Endothelial cell of umbilical vein (primary cell): ENCODE measurements around the gene GFOD1. TPM values are rescaled to one million over a fixed set of nuclear protein-coding genes. Genes with fewer than 3 reads are reported as not detected.

Source experiments
- BruUV-seq: library from RNA; stranded (reverse); fragments of 400-500 nt; replicated peaks from 2 replicates; lab custom pipeline; 2021; lab: Mats Ljungman, UMichigan
- CTCF ChIA-PET: fragments of 300-600, 350-600 bp; sonication (Branson Sonifier 250); formaldehyde crosslinking; loops from one replicate; lab custom pipeline; 2021; ENCODE audit warnings: antibody characterized with exemption, inconsistent platforms; lab: Charles Lee
- POLR2A ChIA-PET: fragments of 300-600, 350-600 bp; sonication (Branson Sonifier 250); formaldehyde crosslinking; loops from one replicate; lab custom pipeline; 2021; ENCODE audit warnings: antibody characterized with exemption, inconsistent platforms; lab: Charles Lee
- DNase-seq: peaks from one replicate; pipeline ENCODE4 v3.0.0-alpha.2; 2011; ENCODE audit warnings: low read depth, low spot score
- FAIRE-seq: peaks from 2 replicates; lab custom pipeline; 2011; peaks lifted over from hg19 to GRCh38; lab: Jason Lieb, UNC
- H2AFZ ChIP-seq: 2 replicates; pipeline ENCODE4 v1.6.0; 2012; ENCODE audit warnings: low read depth, low read length, control low read depth, inconsistent platforms
- H3K27ac ChIP-seq: 2 replicates; pipeline ENCODE4 v1.5.1; 2011; ENCODE audit warnings: low read depth, mild to moderate bottlenecking, control low read depth, low read length, moderate library complexity; ENCODE audit not compliant: insufficient read depth
- H3K27me3 ChIP-seq, 2 experiments: 2 replicates each; pipeline versions ENCODE4 v1.6.0 to v1.6.1; 2011; ENCODE audit warnings: low read length in 2 of 2, mixed read lengths in 1 of 2; ENCODE audit not compliant: control insufficient read depth in 2 of 2, insufficient read depth in 2 of 2
- H3K36me3 ChIP-seq, 2 experiments: 2 replicates in 1 of 2; 3 replicates in 1 of 2; pipeline ENCODE4 v1.5.1; 2011; ENCODE audit warnings: low read length in 2 of 2, mild to moderate bottlenecking in 1 of 2, moderate library complexity in 1 of 2; ENCODE audit not compliant: control insufficient read depth in 2 of 2, insufficient read depth in 2 of 2; ENCODE audit errors: extremely low read depth in 1 of 2
- H3K4me1 ChIP-seq: 3 replicates; pipeline ENCODE4 v1.5.1; 2011; ENCODE audit warnings: mild to moderate bottlenecking, low read length; ENCODE audit not compliant: control insufficient read depth, insufficient read depth; ENCODE audit errors: extremely low read depth
- H3K4me2 ChIP-seq: 2 replicates; pipeline ENCODE4 v1.6.1; 2011; ENCODE audit warnings: low read length, control low read depth, mixed read lengths; ENCODE audit not compliant: insufficient read depth
- H3K4me3 ChIP-seq, 3 experiments: fragments of 200-600 bp in 1 of 3; sonication (generic), shearing (Covaris generic) in 1 of 3; replicated peaks in 1 of 3; 2 replicates each; pipeline ENCODE4 v1.5.1; 2011 to 2016; ENCODE audit warnings: control low read depth in 3 of 3, low read length in 3 of 3, mild to moderate bottlenecking in 2 of 3, inconsistent platforms in 1 of 3, low read depth in 1 of 3, moderate library complexity in 1 of 3; ENCODE audit not compliant: insufficient read depth in 1 of 3
- H3K79me2 ChIP-seq: 2 replicates; pipeline ENCODE4 v1.6.0; 2012; ENCODE audit warnings: low read length, inconsistent platforms; ENCODE audit not compliant: control insufficient read depth, insufficient read depth
- H3K9ac ChIP-seq: replicated peaks from 2 replicates; pipeline ENCODE3; 2011; ENCODE audit warnings: low read length, control low read depth; ENCODE audit not compliant: insufficient read depth; ENCODE audit errors: extremely low read depth
- H3K9me1 ChIP-seq: replicated peaks from 3 replicates; pipeline ENCODE4 v1.6.0; 2011; ENCODE audit warnings: mild to moderate bottlenecking, low read length; ENCODE audit not compliant: control insufficient read depth, insufficient read depth; ENCODE audit errors: extremely low read depth
- H3K9me3 ChIP-seq: replicated peaks from 2 replicates; pipeline ENCODE4 v1.5.1; 2012; ENCODE audit warnings: low read length, inconsistent platforms; ENCODE audit not compliant: control insufficient read depth, insufficient read depth
- H4K20me1 ChIP-seq: replicated peaks from 2 replicates; pipeline ENCODE3; 2011; ENCODE audit warnings: mild to moderate bottlenecking, low read length; ENCODE audit not compliant: control insufficient read depth, insufficient read depth; ENCODE audit errors: extremely low read depth
- EZH2 ChIP-seq: IDR thresholded peaks from 2 replicates; pipeline ENCODE4 v1.6.1; 2012; ENCODE audit warnings: borderline replicate concordance, low read depth, mild to moderate bottlenecking, moderate library complexity, low read length, inconsistent platforms; ENCODE audit not compliant: severe bottlenecking
- FOS ChIP-seq: IDR thresholded peaks from 2 replicates; pipeline ENCODE4 v1.6.1; 2011; ENCODE audit warnings: mild to moderate bottlenecking, low read length, moderate library complexity, borderline replicate concordance; ENCODE audit not compliant: insufficient read depth
- GATA2 ChIP-seq: IDR thresholded peaks from 2 replicates; pipeline ENCODE4 v1.7.0; 2011; ENCODE audit warnings: low read depth, mild to moderate bottlenecking, moderate library complexity, mixed read lengths, low read length; ENCODE audit not compliant: insufficient read length, insufficient read depth
- JUN ChIP-seq: IDR thresholded peaks from 2 replicates; pipeline ENCODE4 v1.6.1; 2011; ENCODE audit warnings: borderline replicate concordance, low read depth; ENCODE audit not compliant: insufficient read length, insufficient read depth
- MYC ChIP-seq: IDR thresholded peaks from one replicate; pipeline ENCODE4 v1.6.1; 2011; ENCODE audit warnings: mild to moderate bottlenecking, low read depth, low read length
- POLR2A ChIP-seq: IDR thresholded peaks from 2 replicates; pipeline ENCODE4 v1.6.1; 2012; ENCODE audit warnings: low read depth, mild to moderate bottlenecking, control low read depth, low read length
- POLR2AphosphoS5 ChIP-seq: IDR thresholded peaks from 2 replicates; pipeline ENCODE4 v1.6.1; 2012; ENCODE audit warnings: low read depth, mild to moderate bottlenecking, control low read depth, low read length, moderate library complexity; ENCODE audit not compliant: insufficient read depth
- dilution Hi-C: fragments of 300-500 bp; cut with MboI; formaldehyde crosslinking; loops from one replicate; pipeline ENCODE4 v1.15.0; 2019; ENCODE audit warnings: low sequenced_read_pairs; ENCODE audit not compliant: extremely low pct_ligation_motif_present
- intact Hi-C: fragments of 100-400 bp; cut with micrococcal nuclease; formaldehyde crosslinking; loops from one replicate; pipeline ENCODE4 v1.10.0; 2022
- polyA plus RNA-seq, 4 experiments: library from polyadenylated mRNA; depleted of rRNA in 3 of 4; stranded (reverse) in 3 of 4; unstranded in 1 of 4; fragments of >200 nt; gene quantifications; 2 replicates each; pipeline versions ENCODE4 v1.2.1 to v1.2.3, GENCODE V29; 2011 to 2012; ENCODE audit warnings: missing spikeins in 1 of 4
- total RNA-seq: library from RNA; stranded (reverse); gene quantifications from 2 replicates; pipeline ENCODE4 v1.2.3, GENCODE V29; 2021
- TF ChIP-seq, protein P1 (sequence below), 2 donors: IDR thresholded peaks; 1 replicate in 1 of 2; 2 replicates in 1 of 2; pipeline ENCODE4 v1.5.1; 2011; ENCODE audit warnings: low read length in 2 of 2, mild to moderate bottlenecking in 2 of 2, moderate library complexity in 2 of 2, control low read depth in 1 of 2, inconsistent platforms in 1 of 2, low read depth in 1 of 2; ENCODE audit not compliant: insufficient read depth in 1 of 2; ENCODE audit errors: extremely low read depth in 1 of 2
- TF ChIP-seq, protein P2 (sequence below): IDR thresholded peaks from 2 replicates; pipeline ENCODE4 v1.6.1; 2011; ENCODE audit not compliant: insufficient read depth, insufficient read length

Gene GFOD1
- total and polyA plus RNA-seq, 2 donors (not counting 3 experiments of a cell fraction or from before 2014, with no cell fraction given), result 12.1 to 24.1 TPM

DNA sequence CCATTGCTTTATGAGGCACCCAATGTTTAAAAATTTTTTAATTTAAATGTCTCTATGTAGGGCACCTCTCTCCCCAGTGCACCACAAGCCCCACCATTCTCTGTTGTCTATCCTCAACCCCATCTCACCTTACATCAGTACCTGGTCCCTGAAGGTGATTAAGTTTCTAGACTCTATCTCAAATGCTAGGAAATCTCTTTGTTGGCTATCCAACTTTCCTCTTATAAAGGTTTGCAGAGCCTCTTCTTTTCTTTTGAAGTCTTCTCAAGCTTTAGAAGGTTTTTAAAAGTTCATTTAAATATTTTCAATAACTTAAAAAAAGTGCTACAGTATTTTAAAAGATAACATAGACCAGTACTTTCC is 82.5 kb downstream of the GFOD1 start:
- Histone ChIP-seq H3K4me3 (no peak overlapping the region), H3K27ac (peak overlapping the region; percentile 57), H3K9me3 (no peaks in the 10 kb centered on the region), H2AFZ (no peak overlapping the region), H3K27me3 (no peaks in the 10 kb centered on the region), H3K9ac (no peak overlapping the region), H3K4me1 (peaks cover 24% of the 10 kb centered on the region), H3K36me3 (no peaks in the 10 kb centered on the region), H4K20me1 (no peaks in the 10 kb centered on the region), H3K79me2 (no peaks in the 10 kb centered on the region), H3K9me1 (no peaks in the 10 kb centered on the region), H3K4me2 (peak overlapping the region; percentile 58)
- intact Hi-C loops (loop anchor here (1.0 kb wide), 2 partner anchors 10 to 17 kb away; no protein-coding TSS in a partner anchor), dilution Hi-C loops (no loop called here)
- TF ChIP-seq MYC (no peak), POLR2A (no peak), FOS (no peak), JUN (no peak), EZH2 (no peak), GATA2 (no peak), POLR2AphosphoS5 (no peak)
- TF ChIP-seq, protein P1, sequence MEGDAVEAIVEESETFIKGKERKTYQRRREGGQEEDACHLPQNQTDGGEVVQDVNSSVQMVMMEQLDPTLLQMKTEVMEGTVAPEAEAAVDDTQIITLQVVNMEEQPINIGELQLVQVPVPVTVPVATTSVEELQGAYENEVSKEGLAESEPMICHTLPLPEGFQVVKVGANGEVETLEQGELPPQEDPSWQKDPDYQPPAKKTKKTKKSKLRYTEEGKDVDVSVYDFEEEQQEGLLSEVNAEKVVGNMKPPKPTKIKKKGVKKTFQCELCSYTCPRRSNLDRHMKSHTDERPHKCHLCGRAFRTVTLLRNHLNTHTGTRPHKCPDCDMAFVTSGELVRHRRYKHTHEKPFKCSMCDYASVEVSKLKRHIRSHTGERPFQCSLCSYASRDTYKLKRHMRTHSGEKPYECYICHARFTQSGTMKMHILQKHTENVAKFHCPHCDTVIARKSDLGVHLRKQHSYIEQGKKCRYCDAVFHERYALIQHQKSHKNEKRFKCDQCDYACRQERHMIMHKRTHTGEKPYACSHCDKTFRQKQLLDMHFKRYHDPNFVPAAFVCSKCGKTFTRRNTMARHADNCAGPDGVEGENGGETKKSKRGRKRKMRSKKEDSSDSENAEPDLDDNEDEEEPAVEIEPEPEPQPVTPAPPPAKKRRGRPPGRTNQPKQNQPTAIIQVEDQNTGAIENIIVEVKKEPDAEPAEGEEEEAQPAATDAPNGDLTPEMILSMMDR (IDR thresholded peaks at IDR 0.05; ENCODE audit: extremely low read depth in 1 of 2, insufficient read depth in 1 of 2, low read depth in 1 of 2, low read length in 2 of 2), result no peak
- TF ChIP-seq, protein P2, sequence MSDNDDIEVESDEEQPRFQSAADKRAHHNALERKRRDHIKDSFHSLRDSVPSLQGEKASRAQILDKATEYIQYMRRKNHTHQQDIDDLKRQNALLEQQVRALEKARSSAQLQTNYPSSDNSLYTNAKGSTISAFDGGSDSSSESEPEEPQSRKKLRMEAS, result no peak
- BruUV-seq, result no TSS peak
- POLR2A ChIA-PET, result interaction anchor here (0.6 kb wide), 1 partner anchor 118 kb away, joined by 4 read pairs; no protein-coding TSS in a partner anchor
- CTCF ChIA-PET, result interaction anchor here (0.8 to 2.4 kb wide), 5 partner anchors 9 to 170 kb away, joined by 3 to 10 read pairs (median 3); no protein-coding TSS in a partner anchor
- no peak for FAIRE-seq
- no peak for DNase-seq
